Progenitor cell of endocrine pancreas (in vitro differentiated cells): Measurements from ENCODE around the gene IL1A. TPM values are rescaled to one million over a fixed set of nuclear protein-coding genes. Genes with fewer than 3 reads are reported as not detected.

ENCODE experiments used
- DNase-seq: peaks from one replicate; pipeline ENCODE4 v3.0.0; 2021; ENCODE audit warnings: low spot score; ENCODE audit not compliant: unreplicated experiment
- H3K27ac Mint-ChIP-seq: 2 replicates; pipeline ENCODE4 v1.8.0; 2021; ENCODE audit warnings: mild to moderate bottlenecking, moderate library complexity, mixed read lengths
- H3K27me3 Mint-ChIP-seq: 2 replicates; pipeline ENCODE4 v1.8.0; 2021; ENCODE audit warnings: mixed read lengths
- H3K36me3 Mint-ChIP-seq: 2 replicates; pipeline ENCODE4 v1.8.0; 2022; ENCODE audit warnings: mixed read lengths; ENCODE audit not compliant: insufficient read depth
- H3K4me1 Mint-ChIP-seq: 2 replicates; pipeline ENCODE4 v1.8.0; 2021; ENCODE audit warnings: low read depth, mixed read lengths
- H3K4me3 Mint-ChIP-seq: 2 replicates; pipeline ENCODE4 v1.8.0; 2021; ENCODE audit warnings: low read depth, mild to moderate bottlenecking, moderate library complexity, mixed read lengths
- H3K9me3 Mint-ChIP-seq: 2 replicates; pipeline ENCODE4 v1.8.0; 2021; ENCODE audit warnings: low read depth, mixed read lengths
- total RNA-seq: library from RNA; stranded (reverse); gene quantifications from 2 replicates; pipeline ENCODE4 v1.2.1, GENCODE V29; 2021
- TF ChIP-seq, protein P1 (sequence below): fragments of 200-600 bp; sonication (generic); IDR thresholded peaks from one replicate; pipeline ENCODE4 v1.5.0; 2021; ENCODE audit warnings: antibody characterized with exemption, mild to moderate bottlenecking; ENCODE audit not compliant: unreplicated experiment

IL1A gene
- total RNA-seq, 1 donor from 2014 or later: 0.12 TPM

GRCh38 chr2:112737542-112738232, 46.6 kb downstream of the IL1A start:
- no peaks in the 10 kb centered on the region for H3K9me3 Mint-ChIP-seq
- peaks cover 3% of the 10 kb centered on the region for H3K36me3 Mint-ChIP-seq
- no peak overlapping the region for H3K27ac Mint-ChIP-seq
- DNase-seq: no peak
- TF ChIP-seq, protein P1, sequence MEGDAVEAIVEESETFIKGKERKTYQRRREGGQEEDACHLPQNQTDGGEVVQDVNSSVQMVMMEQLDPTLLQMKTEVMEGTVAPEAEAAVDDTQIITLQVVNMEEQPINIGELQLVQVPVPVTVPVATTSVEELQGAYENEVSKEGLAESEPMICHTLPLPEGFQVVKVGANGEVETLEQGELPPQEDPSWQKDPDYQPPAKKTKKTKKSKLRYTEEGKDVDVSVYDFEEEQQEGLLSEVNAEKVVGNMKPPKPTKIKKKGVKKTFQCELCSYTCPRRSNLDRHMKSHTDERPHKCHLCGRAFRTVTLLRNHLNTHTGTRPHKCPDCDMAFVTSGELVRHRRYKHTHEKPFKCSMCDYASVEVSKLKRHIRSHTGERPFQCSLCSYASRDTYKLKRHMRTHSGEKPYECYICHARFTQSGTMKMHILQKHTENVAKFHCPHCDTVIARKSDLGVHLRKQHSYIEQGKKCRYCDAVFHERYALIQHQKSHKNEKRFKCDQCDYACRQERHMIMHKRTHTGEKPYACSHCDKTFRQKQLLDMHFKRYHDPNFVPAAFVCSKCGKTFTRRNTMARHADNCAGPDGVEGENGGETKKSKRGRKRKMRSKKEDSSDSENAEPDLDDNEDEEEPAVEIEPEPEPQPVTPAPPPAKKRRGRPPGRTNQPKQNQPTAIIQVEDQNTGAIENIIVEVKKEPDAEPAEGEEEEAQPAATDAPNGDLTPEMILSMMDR: no peak
- H3K27me3 Mint-ChIP-seq: no peaks in the 10 kb centered on the region
- no peak overlapping the region for H3K4me3 Mint-ChIP-seq
- H3K4me1 Mint-ChIP-seq: peaks cover 1% of the 10 kb centered on the region

DNA sequence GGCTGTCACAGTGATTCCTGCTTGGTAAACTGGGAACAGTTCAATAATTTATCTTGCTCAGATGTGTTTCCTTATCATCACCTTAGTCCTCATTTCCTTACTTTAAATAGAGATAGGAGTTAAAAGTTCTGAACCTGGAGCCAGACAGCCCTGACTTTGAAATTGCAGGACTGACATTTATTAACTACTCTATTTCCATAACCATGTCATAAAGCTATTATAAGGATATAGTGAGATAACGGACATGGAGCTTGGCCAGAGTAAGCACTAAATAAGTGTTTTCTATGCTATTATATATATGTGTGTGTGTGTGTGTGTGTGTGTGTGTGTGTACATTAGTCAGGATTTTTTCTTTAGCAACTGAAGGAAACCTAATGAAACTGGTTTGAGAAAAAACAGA, 50.4 kb downstream of the IL1A start:
- H3K4me1 Mint-ChIP-seq: no peaks in the 10 kb centered on the region
- H3K27me3 Mint-ChIP-seq: peaks cover 2% of the 10 kb centered on the region
- H3K4me3 Mint-ChIP-seq: no peak overlapping the region
- TF ChIP-seq, protein P1: no peak
- H3K9me3 Mint-ChIP-seq: no peaks in the 10 kb centered on the region
- no peak for DNase-seq
- no peaks in the 10 kb centered on the region for H3K36me3 Mint-ChIP-seq
- no peak overlapping the region for H3K27ac Mint-ChIP-seq

GRCh38 chr2:112733456-112733855, 50.8 kb downstream of the IL1A start:
- H3K4me1 Mint-ChIP-seq: no peaks in the 10 kb centered on the region
- H3K27me3 Mint-ChIP-seq: peaks cover 5% of the 10 kb centered on the region
- H3K4me3 Mint-ChIP-seq: no peak overlapping the region
- no peaks in the 10 kb centered on the region for H3K9me3 Mint-ChIP-seq
- H3K36me3 Mint-ChIP-seq: no peaks in the 10 kb centered on the region
- no peak for DNase-seq
- TF ChIP-seq, protein P1: no peak
- no peak overlapping the region for H3K27ac Mint-ChIP-seq

GRCh38 chr2:112731479-112731878, 52.8 kb downstream of the IL1A start:
- H3K4me3 Mint-ChIP-seq: no peak overlapping the region
- no peaks in the 10 kb centered on the region for H3K4me1 Mint-ChIP-seq
- H3K27ac Mint-ChIP-seq: no peak overlapping the region
- TF ChIP-seq, protein P1: no peak
- no peaks in the 10 kb centered on the region for H3K36me3 Mint-ChIP-seq
- no peaks in the 10 kb centered on the region for H3K9me3 Mint-ChIP-seq
- peaks cover 12% of the 10 kb centered on the region for H3K27me3 Mint-ChIP-seq
- DNase-seq: no peak

DNA sequence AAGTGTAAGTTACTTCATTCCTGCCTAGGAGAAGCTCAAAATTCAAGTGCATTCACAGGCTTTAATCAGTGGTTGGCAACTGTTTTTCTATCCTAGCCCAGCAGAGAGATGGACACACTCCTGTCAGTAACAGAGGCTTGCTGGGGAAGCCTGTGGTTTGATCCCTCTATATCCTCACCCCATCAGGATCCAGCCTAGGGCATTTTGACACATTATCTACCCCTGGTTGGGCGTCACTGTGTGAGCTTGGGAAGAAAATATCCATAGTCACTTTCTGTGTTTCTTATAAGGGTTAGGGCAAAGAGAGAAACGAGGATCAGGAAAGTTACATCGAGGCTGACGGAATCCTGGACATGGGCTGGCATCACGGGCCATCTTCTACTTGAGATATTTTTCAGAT, 53.5 kb downstream of the IL1A start:
- H3K27me3 Mint-ChIP-seq: peaks cover 12% of the 10 kb centered on the region
- H3K27ac Mint-ChIP-seq: no peak overlapping the region
- H3K9me3 Mint-ChIP-seq: no peaks in the 10 kb centered on the region
- no peaks in the 10 kb centered on the region for H3K4me1 Mint-ChIP-seq
- DNase-seq: no peak
- TF ChIP-seq, protein P1: no peak
- H3K36me3 Mint-ChIP-seq: no peaks in the 10 kb centered on the region
- no peak overlapping the region for H3K4me3 Mint-ChIP-seq
